IMR-90 (cell line): Measurements from ENCODE around the gene ATP2A3. TPM values are rescaled to one million over a fixed set of nuclear protein-coding genes. Genes with fewer than 3 reads are reported as not detected.

ENCODE experiments used
- ATAC-seq: fragments of 200-7000 bp; cut with Tn5 transposase; 2 replicates; pipeline ENCODE4 v1.9.1; 2020; ENCODE audit warnings: low read depth, mild to moderate bottlenecking, moderate library complexity
- BruUV-seq: library from RNA; stranded (reverse); fragments of 400-500 nt; replicated peaks from 2 replicates; lab custom pipeline; 2021; lab: Mats Ljungman, UMichigan
- CTCF ChIA-PET: fragments of 300-600 bp; formaldehyde crosslinking; extraction: SDS; loops from one replicate; lab custom pipeline; 2021; ENCODE audit warnings: antibody characterized with exemption; lab: Yijun Ruan, JAX
- POLR2A ChIA-PET: fragments of 300-600 bp; sonication (Branson Sonifier 250); formaldehyde crosslinking; loops from one replicate; lab custom pipeline; 2022; ENCODE audit warnings: antibody characterized with exemption; ENCODE audit not compliant: unreplicated experiment; lab: Charles Lee
- DNase-seq: peaks from one replicate; pipeline ENCODE4 v3.0.0; 2013
- H2AFZ ChIP-seq: replicated peaks from 2 replicates; pipeline ENCODE3; 2013; ENCODE audit warnings: low read length, mild to moderate bottlenecking; ENCODE audit not compliant: poor library complexity
- H2AK5ac ChIP-seq: 2 replicates; pipeline ENCODE4 v1.6.1; 2013; ENCODE audit warnings: low read depth, low read length, inconsistent platforms
- H2AK9ac ChIP-seq: replicated peaks from 2 replicates; pipeline ENCODE3; 2013; ENCODE audit warnings: mild to moderate bottlenecking, low read depth, low read length, moderate library complexity; ENCODE audit not compliant: poor library complexity
- H2BK120ac ChIP-seq: 2 replicates; pipeline ENCODE4 v1.6.1; 2013; ENCODE audit warnings: low read depth, low read length, inconsistent platforms
- H2BK15ac ChIP-seq: 3 replicates; pipeline ENCODE4 v1.6.1; 2013; ENCODE audit warnings: low read depth, low read length, inconsistent platforms
- H2BK20ac ChIP-seq: 2 replicates; pipeline ENCODE4 v1.6.1; 2013; ENCODE audit warnings: low read depth, mild to moderate bottlenecking, inconsistent platforms, low read length, moderate library complexity
- H2BK5ac ChIP-seq: 2 replicates; pipeline ENCODE4 v1.6.1; 2013; ENCODE audit warnings: mild to moderate bottlenecking, low read depth, low read length, inconsistent platforms; ENCODE audit not compliant: poor library complexity, severe bottlenecking
- H3K14ac ChIP-seq: replicated peaks from 2 replicates; pipeline ENCODE4 v1.6.1; 2013; ENCODE audit warnings: low read depth, low read length, inconsistent platforms
- H3K18ac ChIP-seq: 2 replicates; pipeline ENCODE4 v1.6.1; 2013; ENCODE audit warnings: low read depth, low read length, control low read depth
- H3K23ac ChIP-seq: 2 replicates; pipeline ENCODE4 v1.6.1; 2013; ENCODE audit warnings: low read depth, low read length, inconsistent platforms
- H3K27ac ChIP-seq: 2 replicates; pipeline ENCODE4 v1.5.1; 2013; ENCODE audit warnings: mild to moderate bottlenecking, control low read depth, low read length; ENCODE audit not compliant: insufficient read depth
- H3K27me3 ChIP-seq: 2 replicates; pipeline ENCODE4 v1.6.1; 2013; ENCODE audit warnings: low read length; ENCODE audit not compliant: control insufficient read depth, insufficient read depth
- H3K36me3 ChIP-seq: 2 replicates; pipeline ENCODE4 v1.6.1; 2013; ENCODE audit warnings: low read length, mixed read lengths; ENCODE audit not compliant: control insufficient read depth, insufficient read depth
- H3K4ac ChIP-seq: 2 replicates; pipeline ENCODE4 v1.6.1; 2013; ENCODE audit warnings: low read depth, low read length, inconsistent platforms
- H3K4me1 ChIP-seq: 2 replicates; pipeline ENCODE4 v1.6.1; 2013; ENCODE audit warnings: low read length, mixed read lengths; ENCODE audit not compliant: control insufficient read depth, insufficient read depth
- H3K4me2 ChIP-seq: 2 replicates; pipeline ENCODE4 v1.6.1; 2013; ENCODE audit warnings: low read depth, mild to moderate bottlenecking, control low read depth, low read length, moderate library complexity
- H3K4me3 ChIP-seq: 2 replicates; pipeline ENCODE4 v1.5.1; 2013; ENCODE audit warnings: low read depth, mild to moderate bottlenecking, control low read depth, low read length, moderate library complexity; ENCODE audit not compliant: insufficient read depth
- H3K56ac ChIP-seq: 2 replicates; pipeline ENCODE4 v1.6.1; 2013; ENCODE audit warnings: low read length, inconsistent platforms; ENCODE audit not compliant: insufficient read depth; ENCODE audit errors: extremely low read depth
- H3K79me1 ChIP-seq, 2 experiments: 2 replicates each; pipeline ENCODE4 v1.6.1; 2013; ENCODE audit warnings: low read length in 2 of 2, inconsistent platforms in 1 of 2, low read depth in 1 of 2
- H3K9ac ChIP-seq: 2 replicates; pipeline ENCODE4 v1.6.1; 2013; ENCODE audit warnings: low read depth, low read length, control low read depth
- H3K9me1 ChIP-seq: 2 replicates; pipeline ENCODE4 v1.6.1; 2013; ENCODE audit warnings: low read length, inconsistent platforms; ENCODE audit not compliant: insufficient read depth
- H3K9me3 ChIP-seq: 2 replicates; pipeline ENCODE4 v1.6.1; 2013; ENCODE audit warnings: low read length; ENCODE audit not compliant: control insufficient read depth, insufficient read depth
- H4K20me1 ChIP-seq: 2 replicates; pipeline ENCODE4 v1.6.1; 2013; ENCODE audit warnings: low read length, inconsistent platforms; ENCODE audit not compliant: insufficient read depth
- H4K5ac ChIP-seq: 2 replicates; pipeline ENCODE4 v1.6.1; 2013; ENCODE audit warnings: mild to moderate bottlenecking, low read depth, low read length, control low read depth
- H4K8ac ChIP-seq, 2 experiments: 2 replicates each; pipeline ENCODE4 v1.6.1; 2013; ENCODE audit warnings: low read depth in 2 of 2, low read length in 2 of 2, control low read depth in 1 of 2, inconsistent platforms in 1 of 2
- H4K91ac ChIP-seq: 2 replicates; pipeline ENCODE4 v1.6.1; 2013; ENCODE audit warnings: low read depth, low read length, inconsistent platforms; ENCODE audit not compliant: insufficient read depth
- BHLHE40 ChIP-seq: fragments of 150-350 bp; IDR thresholded peaks from 2 replicates; pipeline ENCODE4 v1.6.1; 2016; ENCODE audit warnings: mild to moderate bottlenecking, low read depth, low read length
- CTCF ChIP-seq: conservative IDR thresholded peaks from 2 replicates; pipeline ENCODE4 v1.5.1; 2012; ENCODE audit warnings: mild to moderate bottlenecking, low read depth, low read length, improper control_type of control experiment
- FOS ChIP-seq: fragments of 150-350 bp; IDR thresholded peaks from 2 replicates; pipeline ENCODE4 v1.6.1; 2016; ENCODE audit warnings: low read depth, low read length
- POLR2A ChIP-seq: IDR thresholded peaks from 2 replicates; pipeline ENCODE4 v1.6.1; 2012; ENCODE audit warnings: mild to moderate bottlenecking, low read depth, low read length
- RCOR1 ChIP-seq: IDR thresholded peaks from 2 replicates; pipeline ENCODE4 v1.6.1; 2012; ENCODE audit warnings: mild to moderate bottlenecking, low read length, improper control_type of control experiment; ENCODE audit not compliant: insufficient replicate concordance
- USF2 ChIP-seq: fragments of 150-350 bp; IDR thresholded peaks from 2 replicates; pipeline ENCODE4 v1.6.1; 2017; ENCODE audit warnings: mild to moderate bottlenecking, antibody characterized with exemption, low read length, low read depth
- WGBS, 2 experiments: methylation state at CpG; one replicate each; pipeline versions ENCODE4 v1.1.5 to v1.1.7; 2013; ENCODE audit warnings: missing lambda C conversion rate in 2 of 2; ENCODE audit not compliant: insufficient read length in 1 of 2; ENCODE audit errors: extremely low coverage in 2 of 2; 5-methylcytosine and 5-hydroxymethylcytosine counted together
- dilution Hi-C: fragments of 300-500 bp; cut with HindIII; formaldehyde crosslinking; loops from one replicate; pipeline ENCODE4 v1.14.3; 2018; ENCODE audit warnings: low sequenced_read_pairs; ENCODE audit not compliant: unreplicated experiment
- in situ Hi-C: fragments of 300-500 bp; cut with MboI; formaldehyde crosslinking; loops from 3 replicates; pipeline ENCODE4 v1.14.3; 2019; ENCODE audit warnings: low sequenced_read_pairs, inconsistent platforms, mixed read lengths
- intact Hi-C: fragments of 100-400 bp; cut with micrococcal nuclease; formaldehyde crosslinking; loops from 2 replicates; pipeline ENCODE4 v1.10.0; 2022
- polyA plus RNA-seq, 3 experiments: library from polyadenylated mRNA; depleted of rRNA; stranded (reverse); fragments of >200 nt; gene quantifications; 2 replicates each; pipeline ENCODE4 v1.2.3, GENCODE V29; 2012; ENCODE audit warnings: low replicate concordance in 1 of 3
- total RNA-seq: library from RNA; depleted of rRNA; stranded (reverse); fragments of >200 nt; gene quantifications from 2 replicates; pipeline ENCODE4 v1.2.3, GENCODE V29; 2012

Gene ATP2A3
- total and polyA plus RNA-seq, 2 of the 4 experiments (the other 2 are of a cell fraction): 0.18 to 0.63 TPM

- H2BK15ac ChIP-seq: no peak overlapping the region
- no peaks in the 10 kb centered on the region for H3K79me1 ChIP-seq
- H2BK120ac ChIP-seq: no peak overlapping the region
- H3K4me2 ChIP-seq: no peak overlapping the region
- no TSS peak for BruUV-seq
- ATAC-seq (no peak), DNase-seq (no peak)
- H4K20me1 ChIP-seq: no peaks in the 10 kb centered on the region
- no peak overlapping the region for H4K5ac ChIP-seq
- no peak overlapping the region for H2BK20ac ChIP-seq
- H2BK5ac ChIP-seq: no peak overlapping the region
- TF ChIP-seq BHLHE40: no peak
- TF ChIP-seq CTCF: no peak
- TF ChIP-seq POLR2A: no peak
- TF ChIP-seq RCOR1: no peak
- no peak for TF ChIP-seq USF2
- no peak for TF ChIP-seq FOS
- peaks cover 41% of the 10 kb centered on the region for H3K27me3 ChIP-seq
- H2AK9ac ChIP-seq: no peak overlapping the region
- no peak overlapping the region for H2AK5ac ChIP-seq
- in situ Hi-C loops: no loop called here
- no peak overlapping the region for H3K27ac ChIP-seq
- no peak overlapping the region for H3K23ac ChIP-seq
- H3K9me1 ChIP-seq: peaks cover 10% of the 10 kb centered on the region
- H3K4ac ChIP-seq: no peak overlapping the region
- intact Hi-C loops: no loop called here
- WGBS, 2 experiments: 100% methylated on average over 1 of the region's 11 CpGs; no CpG with 5 or more reads in 1 of the 2 experiments
- ChIA-PET POLR2A (no interaction called here), CTCF (no interaction called here)
- H3K14ac ChIP-seq: no peak overlapping the region
- H3K9ac ChIP-seq: no peak overlapping the region
- H3K4me3 ChIP-seq: no peak overlapping the region
- H3K4me1 ChIP-seq: peaks cover 19% of the 10 kb centered on the region
- H3K56ac ChIP-seq: no peak overlapping the region
- H4K8ac ChIP-seq: no peak overlapping the region
- no peak overlapping the region for H2AFZ ChIP-seq
- H3K9me3 ChIP-seq: no peaks in the 10 kb centered on the region
- H3K36me3 ChIP-seq: no peaks in the 10 kb centered on the region
- dilution Hi-C loops: no loop called here
- no peak overlapping the region for H4K91ac ChIP-seq
- no peak overlapping the region for H3K18ac ChIP-seq
These were observed 1.8 kb downstream of the ATP2A3 start for GRCh38 chr17:3962217-3962964.
